Stimulated activated CD4-positive, alpha-beta T cell treated with anti-CD3 and anti-CD28 coated beads, Interleukin-4, amount 100 ng/mL, for 48 hours (primary cell): Measurements from ENCODE around the gene LRRC25.

Experiments
- DNase-seq, 2 donors: peaks; one replicate each; pipeline ENCODE4 v3.0.0-alpha.2; 2020; ENCODE audit warnings: low read depth in 2 of 2

Gene LRRC25

DNA sequence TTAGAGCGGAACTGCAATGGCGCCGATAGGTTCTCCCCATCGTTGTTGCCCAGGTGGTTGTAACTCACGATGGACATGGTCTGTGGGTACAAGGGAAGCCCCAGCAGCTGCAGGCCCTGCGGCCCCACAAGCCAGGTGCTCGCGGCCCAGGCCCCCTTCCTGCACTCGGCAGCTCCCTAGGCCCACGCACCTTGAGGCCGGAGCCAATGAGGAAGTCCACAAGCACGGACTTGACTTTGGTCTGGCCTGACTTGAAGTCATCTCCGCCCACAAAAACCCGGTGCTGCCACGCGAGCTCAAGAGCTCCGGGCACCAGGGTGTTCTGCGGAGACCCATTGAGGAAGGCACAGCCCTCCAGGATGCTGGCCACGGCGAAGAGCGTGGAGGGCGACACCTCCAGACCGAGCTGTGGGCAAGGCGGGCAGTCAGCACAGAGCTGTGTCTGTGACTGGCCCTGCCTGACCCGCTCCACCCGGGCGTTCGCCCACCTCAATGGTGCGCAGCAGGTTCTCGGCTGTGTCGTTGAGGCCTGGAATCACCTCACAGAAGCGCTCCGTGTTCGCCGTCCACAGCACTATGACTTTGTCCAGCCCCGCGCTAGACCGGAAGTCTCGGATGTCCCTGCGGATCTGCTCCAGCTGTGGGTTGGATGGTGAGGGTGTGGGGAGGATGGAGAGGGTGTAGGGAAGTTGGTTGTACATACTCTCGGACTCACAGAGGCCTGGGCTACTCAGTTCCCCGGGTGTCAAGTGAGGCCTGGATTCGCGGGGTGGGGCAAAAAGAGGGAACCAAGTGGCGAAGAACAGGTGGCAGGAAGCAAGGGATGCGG is 38.6 kb upstream of the LRRC25 start:
- DNase-seq: no peak

DNA sequence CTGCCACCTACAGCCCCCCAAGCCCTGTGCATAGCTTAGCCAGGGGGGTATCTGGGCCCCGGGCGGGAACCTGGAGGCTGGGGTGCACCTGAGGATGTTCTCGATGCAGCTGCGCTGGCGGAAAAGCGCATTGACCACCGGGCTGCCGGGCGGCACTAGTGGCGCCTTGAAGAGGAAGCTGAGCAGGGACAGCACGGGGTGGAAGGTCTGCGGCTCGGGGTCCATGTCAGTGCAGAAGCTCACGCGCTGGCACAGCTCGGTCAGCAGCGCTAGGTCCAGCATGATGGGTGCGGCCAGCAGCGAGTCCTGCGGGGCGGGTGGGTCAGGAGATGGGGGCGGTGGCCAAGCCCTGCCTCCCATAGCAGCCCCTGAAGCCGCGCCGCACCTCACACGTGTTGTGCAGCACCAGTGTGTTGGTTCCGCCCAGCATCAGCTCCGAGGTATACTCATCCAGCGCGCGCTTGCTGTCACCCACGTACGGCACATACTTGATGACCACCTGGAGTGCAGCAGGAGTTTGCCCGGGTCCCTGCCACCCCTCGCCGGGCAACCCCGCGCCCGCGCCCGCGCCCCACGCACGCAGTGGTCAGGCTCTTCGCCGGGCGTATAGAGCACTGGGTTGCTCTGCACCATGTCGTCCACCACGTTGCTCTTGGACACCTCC is 37.9 kb upstream of the LRRC25 start:
- DNase-seq: no peak

DNA sequence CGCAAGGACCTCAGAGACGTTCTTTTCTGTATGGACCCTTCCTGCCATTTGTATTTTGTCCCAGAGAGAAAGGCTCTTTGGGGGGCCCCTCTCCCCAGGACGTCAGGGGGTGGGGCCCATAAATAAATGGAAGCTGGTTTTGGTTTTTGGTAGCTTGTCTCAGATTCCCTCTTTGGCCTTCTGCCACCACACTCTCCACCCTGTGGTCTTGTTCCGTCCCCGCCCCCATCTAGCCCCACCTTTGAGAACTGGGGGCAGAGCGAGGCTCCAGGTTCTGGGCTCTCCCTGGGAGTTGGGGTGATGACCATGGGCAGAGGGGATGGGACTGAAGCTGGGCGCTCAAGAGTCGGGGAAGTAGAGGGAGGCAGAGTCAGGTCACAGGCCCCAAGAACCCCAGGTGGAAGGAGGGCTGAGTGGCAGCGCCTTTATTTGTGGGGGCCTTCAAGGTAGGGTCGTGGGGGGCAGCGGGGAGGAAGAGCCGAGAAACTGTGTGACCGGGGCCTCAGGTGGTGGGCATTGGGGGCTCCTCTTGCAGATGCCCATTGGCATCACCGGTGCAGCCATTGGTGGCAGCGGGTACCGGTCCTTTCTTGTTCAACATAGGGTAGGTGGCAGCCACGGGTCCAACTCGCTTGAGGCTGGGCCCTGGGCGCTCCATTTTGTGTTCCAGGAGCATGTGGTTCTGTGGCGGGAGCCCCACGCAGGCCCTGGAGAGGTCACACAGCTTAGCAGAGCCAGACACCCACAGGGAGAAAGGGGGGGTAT is 37.2 kb upstream of the LRRC25 start:
- DNase-seq: no peak

DNA sequence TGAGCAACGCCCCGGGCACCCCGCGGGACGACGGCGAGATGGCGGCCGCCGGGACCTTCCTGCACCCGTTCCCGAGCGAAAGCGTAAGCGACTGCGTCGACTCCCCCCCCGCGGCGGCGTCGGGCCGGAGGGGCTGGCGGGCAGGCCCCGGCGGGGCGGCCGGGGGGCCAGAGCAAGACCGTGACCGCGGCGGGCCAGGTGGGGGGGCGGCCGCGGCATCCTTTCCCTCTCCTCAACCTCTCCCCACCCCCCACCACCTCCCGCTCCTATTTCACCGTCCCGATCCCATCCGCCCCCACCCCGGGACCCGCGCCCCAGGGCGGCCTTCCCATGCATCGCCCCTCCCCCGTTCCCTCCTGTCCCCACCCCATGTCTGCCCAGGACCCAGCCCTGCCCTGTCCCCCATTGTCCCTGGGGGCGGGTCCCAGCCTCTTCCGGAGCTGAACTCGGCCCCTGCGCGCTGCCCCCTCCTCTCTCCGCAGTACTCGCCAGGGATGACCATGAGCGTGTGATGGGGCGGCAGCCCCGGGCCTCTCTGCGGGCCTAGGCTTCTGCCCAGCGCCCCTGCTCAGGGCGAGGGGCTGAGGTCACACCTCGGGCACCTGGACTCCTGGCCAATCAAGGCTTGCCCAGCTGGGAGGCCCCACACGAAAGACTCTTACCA is 36.4 kb upstream of the LRRC25 start:
- no peak for DNase-seq

DNA sequence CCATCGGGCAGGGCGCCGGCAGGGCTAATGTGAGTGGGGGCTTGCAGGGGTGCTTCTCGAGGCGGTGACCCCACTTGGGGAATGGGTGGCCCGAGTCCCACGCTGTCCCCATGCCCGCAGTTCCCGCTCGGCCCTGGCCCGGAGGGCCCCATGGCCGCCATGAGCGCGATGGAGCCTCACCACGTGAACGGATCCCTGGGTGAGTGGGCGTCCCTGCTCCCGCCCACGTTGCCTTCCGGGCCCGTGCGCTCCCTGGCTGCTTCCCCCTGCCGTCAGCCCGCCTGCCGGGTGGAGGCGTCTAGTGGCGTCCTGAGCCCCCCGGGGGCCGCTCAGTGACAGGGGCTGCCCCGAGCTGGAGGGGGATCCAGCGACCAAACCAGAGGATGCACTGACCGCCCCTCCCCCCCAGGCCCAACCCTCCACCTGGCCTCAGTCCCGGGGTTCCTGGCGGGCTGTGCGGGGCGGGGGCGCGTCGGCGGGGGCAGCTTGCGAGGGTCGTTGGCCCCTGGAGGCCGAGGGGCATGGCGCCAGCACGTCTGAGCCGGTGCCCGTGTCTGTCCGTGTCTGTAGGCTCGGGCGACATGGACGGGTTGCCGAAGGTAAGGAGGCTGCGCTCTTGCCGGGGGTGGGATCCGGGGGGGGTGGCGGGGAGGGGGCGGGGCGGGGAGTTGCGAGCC is 35.7 kb upstream of the LRRC25 start:
- no peak for DNase-seq

DNA sequence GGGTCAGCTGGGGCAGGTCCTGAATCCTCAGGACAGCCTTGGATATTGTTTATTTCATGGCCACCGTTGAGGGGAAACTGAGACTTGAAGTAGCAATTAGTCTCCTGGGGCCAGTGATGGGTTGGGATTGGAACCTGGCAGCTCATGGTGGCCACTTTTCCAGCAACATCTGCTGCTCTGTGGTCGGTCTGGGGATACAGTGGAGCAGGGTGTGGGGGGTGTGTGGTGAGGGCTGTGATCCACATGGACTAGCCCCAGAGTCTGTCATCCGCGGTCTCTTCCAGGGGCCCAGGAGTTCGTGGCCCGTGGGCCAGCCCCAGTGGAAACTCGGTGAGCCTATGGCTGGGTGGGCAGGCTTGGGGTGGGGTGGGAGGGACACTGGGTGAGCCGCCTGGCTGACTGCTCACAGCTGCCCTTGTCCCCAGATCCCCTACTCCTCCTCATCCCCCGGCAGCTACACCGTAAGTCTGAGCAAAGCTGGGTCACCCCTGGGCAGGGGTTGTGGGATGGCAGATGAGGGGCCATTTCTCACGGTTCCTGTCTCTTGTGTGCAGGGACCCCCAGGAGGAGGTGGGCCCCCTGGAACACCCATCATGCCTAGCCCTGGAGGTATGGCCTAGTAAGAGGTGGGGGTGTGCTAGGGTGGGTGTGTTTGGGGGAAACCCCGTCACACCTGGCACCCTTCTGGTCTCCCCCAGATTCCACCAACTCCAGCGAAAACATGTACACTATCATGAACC is 35.0 kb upstream of the LRRC25 start:
- DNase-seq: no peak

DNA sequence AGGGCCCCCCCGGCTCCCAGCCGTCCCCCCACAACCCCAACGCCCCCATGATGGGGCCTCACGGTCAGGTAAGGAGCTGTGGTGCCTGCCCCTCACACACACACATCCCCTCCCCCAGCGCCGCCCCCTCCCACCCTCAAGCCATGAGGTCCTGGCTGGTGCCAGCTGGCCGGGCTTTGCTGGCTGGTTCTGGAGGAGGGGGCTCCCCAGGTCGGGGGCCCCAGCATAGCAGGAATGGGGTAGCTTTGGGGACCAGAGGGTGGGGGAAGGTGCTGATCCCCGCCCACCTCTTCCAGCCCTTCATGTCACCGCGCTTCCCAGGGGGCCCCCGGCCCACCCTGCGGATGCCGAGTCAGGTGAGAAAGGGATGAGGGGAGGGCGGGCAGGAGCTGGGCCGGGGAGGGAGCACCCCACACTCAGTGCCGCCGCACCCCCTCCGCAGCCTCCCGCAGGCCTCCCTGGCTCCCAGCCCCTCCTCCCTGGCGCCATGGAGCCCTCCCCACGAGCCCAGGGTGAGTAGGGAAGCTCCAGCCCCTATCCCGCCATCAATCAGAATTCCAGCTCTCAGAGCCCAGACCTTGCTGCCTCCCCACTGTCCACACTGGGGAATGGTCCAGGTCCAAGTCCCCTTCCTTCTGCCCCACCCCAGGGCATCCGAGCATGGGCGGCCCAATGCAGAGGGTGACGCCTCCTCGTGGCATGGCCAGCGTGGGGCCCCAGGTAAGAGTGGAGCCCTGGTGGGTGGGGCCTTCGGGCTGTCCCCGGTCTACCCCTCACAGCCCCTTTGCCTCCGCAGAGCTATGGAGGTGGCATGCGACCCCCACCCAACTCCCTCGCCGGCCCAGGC is 34.2 kb upstream of the LRRC25 start:
- no peak for DNase-seq

DNA sequence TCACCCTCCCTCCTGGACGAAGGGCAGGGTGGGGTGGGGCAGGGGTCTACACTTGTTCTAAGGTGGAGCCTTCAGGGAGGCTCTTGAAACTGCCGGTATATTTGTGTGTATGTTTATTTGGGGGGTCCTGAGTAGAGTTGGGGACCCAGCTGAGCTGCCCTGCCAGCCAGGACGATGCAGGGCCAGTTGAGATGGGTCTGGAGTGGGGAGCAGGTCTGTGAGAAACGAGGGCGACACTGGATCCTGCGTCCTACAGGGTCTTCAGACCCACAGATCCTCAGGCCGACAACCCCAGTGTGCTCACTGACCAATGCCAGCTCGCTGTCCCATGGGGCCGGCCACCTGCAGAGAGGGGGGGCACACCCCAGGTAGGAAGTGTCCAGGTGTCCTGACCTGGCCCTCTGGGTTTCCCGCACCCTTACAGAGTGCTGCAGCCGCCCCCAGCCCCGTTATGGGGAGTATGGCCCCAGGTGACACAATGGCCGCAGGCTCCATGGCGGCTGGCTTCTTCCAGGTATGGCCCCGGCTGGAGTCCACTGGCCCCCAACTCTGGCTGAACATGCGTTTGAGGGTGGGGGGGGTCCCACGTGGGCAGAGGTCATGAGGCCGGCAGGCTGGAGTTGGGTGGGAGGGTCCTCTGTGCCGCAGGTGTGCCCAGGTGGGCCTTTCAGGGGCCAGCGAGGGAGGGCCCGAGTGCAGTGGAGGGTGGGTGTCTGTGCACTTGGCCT is 33.2 kb upstream of the LRRC25 start:
- no peak for DNase-seq

DNA sequence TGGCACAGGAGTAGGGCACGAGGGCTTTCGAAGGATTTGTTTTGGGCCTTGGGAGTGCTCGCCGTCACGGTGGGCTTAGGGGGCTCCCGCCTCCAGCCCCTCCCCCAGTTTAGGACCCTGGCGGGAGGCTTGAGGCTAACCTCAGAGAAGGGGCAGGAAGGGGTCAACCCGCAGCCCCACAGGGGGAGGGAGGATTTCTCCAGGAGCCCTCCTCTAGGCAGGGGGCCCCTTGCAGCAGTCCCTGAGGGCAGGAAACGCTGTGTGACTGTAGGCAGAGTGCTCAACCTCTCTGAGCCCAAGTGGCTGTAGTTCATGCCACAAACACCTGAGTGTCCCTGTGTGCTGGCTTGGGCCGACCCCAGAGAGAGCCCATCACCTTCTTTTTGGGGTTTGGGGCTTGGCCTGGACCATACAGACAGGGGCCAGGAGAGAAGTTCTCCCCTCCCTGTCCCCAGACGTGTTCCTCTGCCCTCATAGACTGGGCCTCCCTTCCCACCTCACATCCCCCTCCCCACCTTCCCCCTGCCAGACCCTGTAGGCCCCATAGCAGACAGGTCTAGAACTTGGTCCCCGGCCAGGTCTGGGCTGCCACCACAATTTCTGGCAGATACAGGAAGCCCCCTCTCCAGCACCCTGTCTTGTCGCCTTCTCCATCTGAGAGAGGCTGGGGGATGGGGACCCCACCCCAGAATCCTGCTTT is 32.4 kb upstream of the LRRC25 start:
- DNase-seq: no peak

DNA sequence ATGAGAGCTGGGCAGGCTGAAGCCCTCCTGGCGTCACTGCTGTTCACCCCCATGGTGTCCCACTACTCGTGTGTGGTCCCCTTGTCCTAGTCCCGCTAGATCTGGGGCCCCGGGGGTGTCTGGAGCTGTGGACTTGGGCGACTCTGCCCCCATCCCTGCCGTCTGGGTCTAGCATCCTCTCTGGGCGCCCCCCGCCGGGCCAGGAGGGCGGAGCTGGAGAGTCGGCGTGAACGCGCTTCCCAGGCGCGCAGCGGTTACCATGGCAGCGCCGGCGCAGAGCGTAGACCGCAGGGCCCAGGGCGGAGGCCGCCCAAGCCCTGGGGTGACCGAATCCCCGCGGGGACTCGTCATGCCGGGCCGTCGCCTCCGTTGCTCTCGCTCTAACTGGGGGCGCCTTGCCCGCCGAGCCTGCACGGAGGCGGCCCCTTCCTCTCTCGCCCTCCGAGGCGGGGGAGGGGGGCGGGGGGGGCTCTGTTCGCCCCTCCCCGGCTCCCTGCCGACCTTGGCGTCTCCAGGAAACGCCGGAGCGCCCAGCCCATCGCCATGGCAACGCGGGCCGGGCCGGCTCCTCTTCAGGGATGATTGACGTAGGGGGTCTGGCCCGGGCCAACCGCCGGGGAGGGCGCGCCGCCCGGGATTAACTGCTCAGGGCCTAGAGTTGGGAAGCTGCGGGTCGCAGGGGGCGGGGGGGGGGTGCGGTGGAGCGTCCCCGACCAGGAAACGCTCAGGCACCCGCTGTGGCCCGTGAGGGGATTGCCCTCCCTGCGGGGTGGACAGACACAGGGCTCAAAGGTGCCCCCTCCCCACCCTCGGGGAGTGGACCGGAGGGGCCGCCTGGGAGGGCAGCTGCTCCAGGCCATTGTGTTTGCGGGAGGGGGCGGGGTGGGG is 31.6 kb upstream of the LRRC25 start:
- DNase-seq: peak; percentile 62 to 73

DNA sequence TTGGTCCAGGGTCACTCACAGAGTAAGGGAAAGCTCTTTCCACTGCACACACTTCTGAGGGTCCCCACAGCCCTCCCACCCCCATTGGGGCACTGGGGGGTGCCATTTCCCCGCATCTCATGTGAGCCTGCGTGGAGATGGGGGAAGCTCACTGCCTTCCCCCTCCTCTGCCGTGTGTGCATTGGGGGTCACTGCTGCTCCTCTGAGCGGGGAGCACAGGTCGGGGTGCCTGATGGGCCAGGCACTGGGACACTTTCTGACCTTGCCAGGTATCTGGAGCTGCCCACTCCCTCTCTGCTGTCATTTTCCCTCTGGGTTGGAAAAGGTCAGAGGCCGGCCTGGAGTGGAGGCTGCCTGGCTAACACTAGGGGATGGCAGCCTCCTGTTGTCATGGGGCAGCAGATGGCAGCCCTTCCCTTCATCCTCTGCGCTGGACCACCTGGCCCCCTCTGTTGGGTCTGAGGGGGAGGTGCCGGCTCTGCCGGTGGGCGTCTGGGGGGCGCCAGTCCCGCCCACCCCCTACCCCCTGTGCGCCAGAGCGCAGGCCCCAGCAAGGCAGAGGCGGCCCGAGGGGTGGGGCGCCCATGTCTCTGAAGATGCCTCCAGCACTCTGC is 30.9 kb upstream of the LRRC25 start:
- DNase-seq: no peak

DNA sequence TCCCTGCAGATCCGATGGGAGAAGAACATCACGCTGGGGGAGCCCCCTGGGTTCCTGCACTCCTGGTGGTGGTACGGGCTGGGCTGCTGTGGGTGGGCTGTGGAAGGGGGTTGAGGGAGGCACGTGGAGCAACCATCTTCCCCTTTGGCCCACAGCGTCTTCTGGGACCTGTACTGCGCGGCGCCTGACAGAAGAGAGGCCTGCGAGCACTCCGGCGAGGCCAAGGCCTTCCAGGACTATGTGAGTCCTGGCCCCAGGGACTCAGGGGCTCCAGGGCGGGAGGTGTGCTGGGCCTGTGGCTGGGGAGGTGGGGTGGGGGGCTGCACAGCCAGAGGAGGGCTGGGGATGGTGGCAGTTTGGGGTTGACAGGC is 30.3 kb upstream of the LRRC25 start:
- no peak for DNase-seq

DNA sequence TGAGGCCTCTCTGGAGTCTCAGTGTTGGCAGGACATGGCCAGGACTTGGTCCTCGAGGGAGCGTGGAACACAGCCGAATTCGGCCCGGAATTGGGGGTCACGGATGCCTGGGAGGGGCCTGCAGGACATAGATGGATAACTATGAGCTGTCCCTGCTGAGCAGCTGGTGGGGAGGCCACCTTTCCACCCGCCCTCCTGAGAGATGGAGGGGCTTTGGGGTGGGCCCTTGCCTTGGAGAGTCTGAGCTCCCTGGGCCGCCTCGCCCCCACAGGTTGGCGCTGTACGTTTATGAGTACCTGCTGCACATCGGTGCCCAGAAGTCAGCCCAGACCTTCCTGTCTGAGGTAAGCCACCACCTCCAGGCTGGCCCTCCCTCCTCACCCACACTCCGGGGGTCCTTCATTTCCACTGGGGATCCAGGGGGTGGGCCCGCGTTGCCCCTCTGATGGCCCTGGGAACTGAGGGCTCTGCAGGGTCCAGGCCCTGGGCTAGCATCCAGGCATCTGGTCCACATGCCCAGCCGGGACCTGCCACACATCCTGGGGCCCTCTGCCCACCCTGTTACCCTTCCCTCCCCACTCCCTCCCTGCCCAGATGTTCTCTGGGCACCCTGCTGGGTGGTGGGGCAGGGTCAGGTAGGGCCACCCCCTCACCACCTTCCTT is 29.8 kb upstream of the LRRC25 start:
- DNase-seq: no peak

DNA sequence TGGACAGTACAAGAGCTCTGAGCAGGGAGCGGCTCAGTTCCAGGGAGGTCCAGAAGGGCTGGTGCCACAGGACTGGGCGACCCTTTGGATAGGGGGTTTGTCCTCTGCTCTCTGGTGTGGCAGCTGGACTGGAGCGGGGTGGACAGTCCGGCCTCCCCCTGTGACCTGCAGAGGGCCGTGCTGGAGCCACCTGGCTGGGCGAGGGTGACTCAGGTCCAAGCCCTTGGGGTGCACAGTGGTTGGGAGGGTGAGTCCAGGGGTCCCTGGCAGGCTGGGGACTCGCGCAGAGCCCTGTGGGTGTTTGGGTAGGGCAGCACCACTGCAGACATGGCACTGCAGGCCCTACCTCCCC is 29.0 kb upstream of the LRRC25 start:
- no peak for DNase-seq

DNA sequence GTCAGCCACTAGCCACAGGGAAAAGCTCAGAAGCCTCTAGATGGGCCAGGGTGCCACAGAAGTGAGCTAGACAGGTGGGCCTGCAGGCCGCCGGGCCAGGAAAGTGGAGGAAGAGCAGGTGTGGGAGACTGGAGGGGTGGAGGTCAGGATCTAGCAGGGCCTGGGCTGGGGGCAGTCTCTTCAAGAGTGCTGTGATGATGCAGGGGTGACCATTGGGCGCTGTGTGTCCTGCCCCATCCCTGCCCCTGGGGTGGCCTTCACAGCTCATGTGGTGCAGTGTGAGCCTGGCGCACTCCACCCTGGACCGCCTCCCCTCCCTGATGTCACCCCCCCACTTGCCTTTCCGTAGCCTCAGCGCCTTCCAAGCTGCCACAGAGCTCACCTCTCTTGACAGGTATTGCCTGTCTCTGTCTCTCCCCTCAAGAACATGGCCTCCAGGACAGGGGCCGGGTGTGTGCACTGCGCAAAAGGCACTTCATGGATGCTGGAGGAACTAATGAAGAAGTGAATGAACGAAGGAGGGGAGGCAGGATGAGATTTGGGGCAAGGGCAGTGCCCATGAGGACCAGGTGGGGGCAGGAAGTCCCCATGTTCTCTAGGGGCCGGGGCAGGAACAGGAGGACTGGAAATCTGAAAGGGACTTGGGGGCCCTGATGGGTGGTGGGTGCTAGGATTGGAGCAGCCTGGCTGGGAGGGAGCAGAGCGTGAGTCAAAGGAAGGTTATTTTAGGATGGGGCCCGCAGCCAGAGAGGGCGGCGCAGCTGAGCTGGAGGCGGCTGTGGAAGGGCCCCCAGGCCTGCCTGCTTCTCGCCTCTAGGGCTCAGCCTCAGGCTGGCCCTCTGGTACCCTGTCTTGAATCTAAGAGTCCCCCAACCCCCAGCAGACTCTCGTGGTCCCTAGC is 28.3 kb upstream of the LRRC25 start:
- no peak for DNase-seq
